Neural cell (in vitro differentiated cells): Measurements from ENCODE around the gene UGGT1. TPM values are rescaled to one million over a fixed set of nuclear protein-coding genes. Genes with fewer than 3 reads are reported as not detected.

Experiments
- H2AFZ ChIP-seq: fragments of 200-600, 300-800 bp; sonication (generic), shearing (Covaris generic); 2 replicates; pipeline ENCODE4 v1.6.0; 2014; ENCODE audit warnings: low read depth, mild to moderate bottlenecking, antibody characterized with exemption, low read length, moderate library complexity
- H3F3A ChIP-seq: fragments of 200-600 bp; shearing (Covaris generic); 2 replicates; pipeline ENCODE4 v1.6.1; 2016; ENCODE audit warnings: mild to moderate bottlenecking, moderate library complexity, mixed read lengths, antibody characterized with exemption, low read length; ENCODE audit not compliant: insufficient read depth, poor library complexity, severe bottlenecking
- H3K27ac ChIP-seq: fragments of 200-600, 300-800 bp; sonication (generic), shearing (Covaris generic); 2 replicates; pipeline ENCODE4 v1.5.1; 2014; ENCODE audit warnings: mild to moderate bottlenecking, low read length, moderate library complexity
- H3K27me3 ChIP-seq: fragments of 300-800, 200-600 bp; sonication (generic), shearing (Covaris generic); 2 replicates; pipeline ENCODE4 v1.6.0; 2014; ENCODE audit warnings: mild to moderate bottlenecking, low read depth, low read length, moderate library complexity; ENCODE audit not compliant: insufficient read depth
- H3K36me3 ChIP-seq: fragments of 300-800, 200-600 bp; sonication (generic), shearing (Covaris generic); 2 replicates; pipeline ENCODE4 v1.5.1; 2014; ENCODE audit warnings: mild to moderate bottlenecking, antibody characterized with exemption, low read length, moderate library complexity; ENCODE audit not compliant: insufficient read depth
- H3K4me2 ChIP-seq: fragments of 300-800, 200-600 bp; sonication (generic), shearing (Covaris generic); 2 replicates; pipeline ENCODE4 v1.6.0; 2014; ENCODE audit warnings: mild to moderate bottlenecking, low read length
- H3K4me3 ChIP-seq: fragments of 300-800, 200-600 bp; sonication (generic), shearing (Covaris generic); 2 replicates; pipeline ENCODE4 v1.5.1; 2014; ENCODE audit warnings: mild to moderate bottlenecking, low read length, moderate library complexity
- H3K79me2 ChIP-seq: fragments of 200-600 bp; shearing (Covaris generic); replicated peaks from 2 replicates; pipeline ENCODE4 v1.6.0; 2014; ENCODE audit warnings: mild to moderate bottlenecking, low read length, moderate library complexity; ENCODE audit not compliant: insufficient read depth
- H3K9ac ChIP-seq: fragments of 300-800, 200-600 bp; sonication (generic), shearing (Covaris generic); 2 replicates; pipeline ENCODE4 v1.6.1; 2016; ENCODE audit warnings: mild to moderate bottlenecking, low read length, mixed read lengths
- H3K9me2 ChIP-seq: fragments of 200-600 bp; shearing (Covaris generic); 2 replicates; pipeline ENCODE4 v1.6.1; 2016; ENCODE audit warnings: mild to moderate bottlenecking, low read length, mixed read lengths; ENCODE audit not compliant: insufficient read depth
- H3K9me3 ChIP-seq: fragments of 200-600, 300-800 bp; sonication (generic), shearing (Covaris generic); 2 replicates; pipeline ENCODE4 v1.6.1; 2016; ENCODE audit warnings: mild to moderate bottlenecking, mixed run types, low read length, moderate library complexity, mixed read lengths
- H4K20me1 ChIP-seq: fragments of 200-600 bp; shearing (Covaris generic); 2 replicates; pipeline ENCODE4 v1.6.1; 2016; ENCODE audit warnings: mild to moderate bottlenecking, mixed run types; ENCODE audit not compliant: insufficient read depth
- CTCF ChIP-seq: fragments of 450-650 bp; IDR thresholded peaks from 2 replicates; pipeline ENCODE4 v1.5.1; 2014; ENCODE audit warnings: antibody characterized with exemption, mild to moderate bottlenecking, moderate library complexity; ENCODE audit not compliant: poor library complexity, severe bottlenecking
- EP300 ChIP-seq: fragments of 450-650 bp; conservative IDR thresholded peaks from 2 replicates; pipeline ENCODE4 v1.6.1; 2014; ENCODE audit warnings: antibody characterized with exemption, mild to moderate bottlenecking, moderate library complexity; ENCODE audit not compliant: poor library complexity, severe bottlenecking
- EZH2 ChIP-seq: fragments of 200-600, 300-800 bp; shearing (Covaris generic), sonication (generic); IDR thresholded peaks from 2 replicates; pipeline ENCODE4 v1.6.1; 2014; ENCODE audit warnings: antibody characterized with exemption, low read length, borderline replicate concordance, mild to moderate bottlenecking; ENCODE audit not compliant: insufficient read depth, poor library complexity, severe bottlenecking
- MXI1 ChIP-seq: fragments of 450-650 bp; conservative IDR thresholded peaks from 2 replicates; pipeline ENCODE4 v1.6.1; 2014; ENCODE audit warnings: antibody characterized with exemption, mild to moderate bottlenecking; ENCODE audit not compliant: poor library complexity, severe bottlenecking
- POLR2AphosphoS5 ChIP-seq: IDR thresholded peaks from 2 replicates; pipeline ENCODE4 v1.6.1; 2012
- RAD21 ChIP-seq: fragments of 450-650 bp; conservative IDR thresholded peaks from 2 replicates; pipeline ENCODE4 v1.6.1; 2014; ENCODE audit warnings: antibody characterized with exemption, mild to moderate bottlenecking, moderate library complexity
- REST ChIP-seq: IDR thresholded peaks from 2 replicates; pipeline ENCODE4 v1.6.1; 2012; ENCODE audit warnings: borderline replicate concordance
- SMC3 ChIP-seq: fragments of 450-650 bp; conservative IDR thresholded peaks from 2 replicates; pipeline ENCODE4 v1.6.1; 2014; ENCODE audit warnings: antibody characterized with exemption, mild to moderate bottlenecking, moderate library complexity; ENCODE audit not compliant: poor library complexity
- TAF1 ChIP-seq: IDR thresholded peaks from 2 replicates; pipeline ENCODE4 v1.6.1; 2012; ENCODE audit warnings: low read depth
- polyA plus RNA-seq: library from polyadenylated mRNA; depleted of rRNA; stranded (reverse); fragments of >200 nt; gene quantifications from 2 replicates; pipeline ENCODE4 v1.2.3, GENCODE V29; 2014

The UGGT1 gene
- polyA plus RNA-seq, 1 donor from 2014 or later: 26.3 TPM

GRCh38 chr2:128199141-128199540 is 108.1 kb downstream of the UGGT1 start:
- TF ChIP-seq REST (no peak), EZH2 (no peak), RAD21 (no peak), CTCF (no peak), SMC3 (no peak), MXI1 (no peak), EP300 (no peak), POLR2AphosphoS5 (no peak), TAF1 (no peak)
- Histone ChIP-seq H3K9me2 (no peaks in the 10 kb centered on the region), H3K9ac (no peak overlapping the region), H4K20me1 (no peaks in the 10 kb centered on the region), H2AFZ (no peak overlapping the region), H3K9me3 (no peaks in the 10 kb centered on the region), H3K79me2 (no peaks in the 10 kb centered on the region), H3K27ac (no peak overlapping the region), H3F3A (no peaks in the 10 kb centered on the region), H3K4me3 (no peak overlapping the region), H3K4me2 (no peak overlapping the region), H3K27me3 (no peaks in the 10 kb centered on the region), H3K36me3 (no peaks in the 10 kb centered on the region)

GRCh38 chr2:128202791-128203190 is 111.8 kb downstream of the UGGT1 start:
- H3K27ac ChIP-seq: no peak overlapping the region
- TF ChIP-seq MXI1 (no peak), RAD21 (no peak)
- no peaks in the 10 kb centered on the region for H3K9me2 ChIP-seq
- no peak overlapping the region for H3K4me2 ChIP-seq
- no peaks in the 10 kb centered on the region for H4K20me1 ChIP-seq
- no peaks in the 10 kb centered on the region for H3K27me3 ChIP-seq
- H3K79me2 ChIP-seq: no peaks in the 10 kb centered on the region
- no peaks in the 10 kb centered on the region for H3K9me3 ChIP-seq
- H3K9ac ChIP-seq: no peak overlapping the region
- no peak overlapping the region for H2AFZ ChIP-seq
- H3K36me3 ChIP-seq: no peaks in the 10 kb centered on the region
- H3K4me3 ChIP-seq: no peak overlapping the region
- no peaks in the 10 kb centered on the region for H3F3A ChIP-seq

- no peaks in the 10 kb centered on the region for H3F3A ChIP-seq
- no peaks in the 10 kb centered on the region for H3K27me3 ChIP-seq
- H3K9me2 ChIP-seq: no peaks in the 10 kb centered on the region
- H3K9ac ChIP-seq: no peak overlapping the region
- no peaks in the 10 kb centered on the region for H3K79me2 ChIP-seq
- H3K9me3 ChIP-seq: no peaks in the 10 kb centered on the region
- TF ChIP-seq TAF1 (no peak), REST (no peak), EZH2 (no peak), RAD21 (no peak), CTCF (no peak)
- H3K27ac ChIP-seq: no peak overlapping the region
- H3K36me3 ChIP-seq: no peaks in the 10 kb centered on the region
- H3K4me3 ChIP-seq: no peak overlapping the region
- no peak overlapping the region for H3K4me2 ChIP-seq
- no peaks in the 10 kb centered on the region for H4K20me1 ChIP-seq
- H2AFZ ChIP-seq: no peak overlapping the region
These were observed 115.2 kb downstream of the UGGT1 start for GRCh38 chr2:128206245-128206644.
